ENCODE measurements around the gene ALDH1L1. TPM values are rescaled to one million over a fixed set of nuclear protein-coding genes. Genes with fewer than 3 reads are reported as not detected.
A peak's percentile ranks its signal among the peaks of the same experiment; 100 is the strongest.

ALDH1L1 gene
- total RNA-seq, 1 donor from 2014 or later: 1.5 TPM

- H3K4me1 Mint-ChIP-seq (ENCODE audit: unreplicated experiment): no peaks in the 10 kb centered on the region
- no peaks in the 10 kb centered on the region for H3K36me3 Mint-ChIP-seq (ENCODE audit: unreplicated experiment)
- no peaks in the 10 kb centered on the region for H3K27me3 Mint-ChIP-seq (ENCODE audit: unreplicated experiment)
- H3K4me3 Mint-ChIP-seq (ENCODE audit: unreplicated experiment): no peak overlapping the region
- no peak for TF ChIP-seq CTCF (IDR thresholded peaks at IDR 0.05)
- DNase-seq (ENCODE audit: extremely low spot score, unreplicated experiment): peak; percentile 72
- H3K27ac Mint-ChIP-seq (ENCODE audit: unreplicated experiment): no peak overlapping the region
- no peaks in the 10 kb centered on the region for H3K9me3 Mint-ChIP-seq (ENCODE audit: unreplicated experiment)
Observed at GRCh38 chr3:126155280-126155640, 25.1 kb downstream of the ALDH1L1 start.

- H3K4me1 Mint-ChIP-seq (ENCODE audit: unreplicated experiment): no peaks in the 10 kb centered on the region
- TF ChIP-seq CTCF (IDR thresholded peaks at IDR 0.05): no peak
- H3K27ac Mint-ChIP-seq (ENCODE audit: unreplicated experiment): no peak overlapping the region
- H3K9me3 Mint-ChIP-seq (ENCODE audit: unreplicated experiment): no peaks in the 10 kb centered on the region
- peaks cover 4% of the 10 kb centered on the region for H3K27me3 Mint-ChIP-seq (ENCODE audit: unreplicated experiment)
- DNase-seq (ENCODE audit: extremely low spot score, unreplicated experiment): peak; percentile 77
- H3K4me3 Mint-ChIP-seq (ENCODE audit: unreplicated experiment): no peak overlapping the region
- no peaks in the 10 kb centered on the region for H3K36me3 Mint-ChIP-seq (ENCODE audit: unreplicated experiment)
Observed at GRCh38 chr3:126154391-126155279, 25.8 kb downstream of the ALDH1L1 start.

GRCh38 chr3:126153695-126154360 lies 26.6 kb downstream of the ALDH1L1 start:
- Mint-ChIP-seq H3K36me3 (ENCODE audit: unreplicated experiment) (no peaks in the 10 kb centered on the region), H3K9me3 (ENCODE audit: unreplicated experiment) (no peaks in the 10 kb centered on the region), H3K4me1 (ENCODE audit: unreplicated experiment) (no peaks in the 10 kb centered on the region), H3K27me3 (ENCODE audit: unreplicated experiment) (peaks cover 5% of the 10 kb centered on the region), H3K4me3 (ENCODE audit: unreplicated experiment) (no peak overlapping the region), H3K27ac (ENCODE audit: unreplicated experiment) (no peak overlapping the region)
- peak; percentile 63 for DNase-seq (ENCODE audit: extremely low spot score, unreplicated experiment)
- TF ChIP-seq CTCF (IDR thresholded peaks at IDR 0.05): no peak

- H3K4me3 Mint-ChIP-seq (ENCODE audit: unreplicated experiment): no peak overlapping the region
- no peak overlapping the region for H3K27ac Mint-ChIP-seq (ENCODE audit: unreplicated experiment)
- peaks cover 5% of the 10 kb centered on the region for H3K27me3 Mint-ChIP-seq (ENCODE audit: unreplicated experiment)
- no peaks in the 10 kb centered on the region for H3K36me3 Mint-ChIP-seq (ENCODE audit: unreplicated experiment)
- peak; percentile 78 for DNase-seq (ENCODE audit: extremely low spot score, unreplicated experiment)
- H3K4me1 Mint-ChIP-seq (ENCODE audit: unreplicated experiment): no peaks in the 10 kb centered on the region
- no peak for TF ChIP-seq CTCF (IDR thresholded peaks at IDR 0.05)
- H3K9me3 Mint-ChIP-seq (ENCODE audit: unreplicated experiment): no peaks in the 10 kb centered on the region
Observed at GRCh38 chr3:126152901-126153694, 27.3 kb downstream of the ALDH1L1 start.

All from osteocyte (in vitro differentiated cells).